HUES48 (cell line): Measurements from ENCODE around the gene TRABD2B.

Experiments used
- H3K27ac ChIP-seq: one replicate; pipeline ENCODE4 v1.7.0; 2013; ENCODE audit warnings: low read depth, low read length, inconsistent platforms
- H3K27me3 ChIP-seq: 2 replicates; pipeline ENCODE4 v1.6.1; 2013; ENCODE audit warnings: mild to moderate bottlenecking, low read length; ENCODE audit not compliant: control insufficient read depth, insufficient read depth
- H3K36me3 ChIP-seq: 2 replicates; pipeline ENCODE4 v1.6.1; 2013; ENCODE audit warnings: low read length; ENCODE audit not compliant: control insufficient read depth, insufficient read depth
- H3K4me1 ChIP-seq: 2 replicates; pipeline ENCODE4 v1.6.1; 2013; ENCODE audit warnings: mild to moderate bottlenecking, low read length; ENCODE audit not compliant: control insufficient read depth, insufficient read depth
- H3K4me3 ChIP-seq: 2 replicates; pipeline ENCODE4 v1.5.1; 2013; ENCODE audit warnings: mild to moderate bottlenecking, low read depth, low read length
- H3K9ac ChIP-seq: 2 replicates; pipeline ENCODE4 v1.6.1; 2013; ENCODE audit warnings: mild to moderate bottlenecking, low read depth, low read length, moderate library complexity
- H3K9me3 ChIP-seq: 2 replicates; pipeline ENCODE4 v1.6.1; 2013; ENCODE audit warnings: low read length; ENCODE audit not compliant: control insufficient read depth, insufficient read depth

Gene TRABD2B

DNA sequence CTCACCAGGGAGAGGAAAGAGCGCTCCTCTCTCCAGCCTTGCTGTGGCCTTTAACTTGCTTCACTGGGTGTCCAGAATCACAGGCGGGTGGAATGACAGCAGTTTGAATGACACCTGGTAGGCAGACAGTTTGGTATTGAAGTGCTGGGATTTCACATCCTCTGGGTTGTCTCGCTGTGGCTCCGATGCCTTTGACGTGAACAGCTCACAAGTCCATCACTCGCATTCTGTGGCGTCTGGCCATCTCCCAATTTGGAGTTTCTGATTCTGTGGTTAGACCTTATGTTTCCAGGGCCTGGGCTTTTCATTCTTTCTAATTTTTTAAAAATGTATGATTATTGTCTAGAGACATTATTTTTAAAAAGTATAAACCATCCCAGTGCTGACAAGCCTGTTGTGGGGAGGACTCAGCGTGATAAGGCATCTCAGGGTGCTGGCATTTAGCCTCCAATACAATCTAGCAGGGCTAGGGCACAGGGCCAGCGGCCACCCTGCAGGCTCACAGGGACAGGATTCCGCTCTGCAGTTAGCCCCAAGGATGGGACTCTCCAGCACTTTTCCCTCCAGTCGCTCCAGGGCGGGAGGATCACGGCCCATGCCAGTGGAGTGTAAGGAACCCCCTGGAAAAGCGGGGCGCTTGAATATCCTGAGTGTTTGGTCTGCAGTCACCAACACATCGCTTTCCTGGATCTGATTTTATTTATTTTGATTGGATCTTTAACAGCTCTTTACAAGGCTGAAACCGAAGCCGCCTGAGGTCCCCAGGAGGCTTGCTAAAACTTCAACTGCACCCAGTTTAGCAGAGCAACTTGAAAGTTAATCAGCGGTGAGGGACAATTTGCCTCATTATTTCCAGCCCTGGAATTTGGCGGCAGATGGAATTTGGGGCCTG lies 178.3 kb downstream of the TRABD2B start:
- H3K27ac ChIP-seq, result no peak overlapping the region

DNA sequence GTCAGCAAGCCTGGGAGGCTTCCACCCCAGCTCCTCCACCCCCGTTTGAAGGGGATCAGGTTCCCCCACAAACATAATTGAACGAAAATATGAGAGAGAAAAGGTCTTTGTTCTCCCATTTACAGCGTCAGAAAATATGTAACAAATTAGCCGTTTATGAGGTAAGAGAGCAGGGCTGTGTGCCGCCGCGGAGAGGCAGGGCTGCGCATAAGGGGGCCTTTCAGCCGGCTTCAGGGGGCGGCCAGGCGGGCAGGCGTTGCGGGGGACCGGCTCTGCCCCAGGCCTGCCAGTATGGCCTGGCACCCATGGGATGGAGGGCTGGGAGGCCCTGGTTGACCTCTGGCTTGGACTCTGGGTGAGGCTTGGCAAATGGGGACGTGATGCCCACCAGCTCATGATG lies 179.3 kb downstream of the TRABD2B start:
- no peaks in the 10 kb centered on the region for H3K36me3 ChIP-seq
- H3K27ac ChIP-seq, result no peak overlapping the region
- H3K9ac ChIP-seq, result no peak overlapping the region
- no peak overlapping the region for H3K4me3 ChIP-seq
- no peaks in the 10 kb centered on the region for H3K9me3 ChIP-seq
- H3K27me3 ChIP-seq, result no peaks in the 10 kb centered on the region
- H3K4me1 ChIP-seq, result 0 out of 2 replicates have a peak, but pooled peaks cover 3% of the 10 kb centered on the region

More for the DNA sequence above, 178.3 kb downstream of the TRABD2B start:
- Histone ChIP-seq H3K9me3 (no peaks in the 10 kb centered on the region), H3K4me1 (0 out of 2 replicates have a peak, but pooled peaks cover 3% of the 10 kb centered on the region), H3K9ac (no peak overlapping the region), H3K27me3 (no peaks in the 10 kb centered on the region), H3K36me3 (no peaks in the 10 kb centered on the region), H3K4me3 (no peak overlapping the region)

DNA sequence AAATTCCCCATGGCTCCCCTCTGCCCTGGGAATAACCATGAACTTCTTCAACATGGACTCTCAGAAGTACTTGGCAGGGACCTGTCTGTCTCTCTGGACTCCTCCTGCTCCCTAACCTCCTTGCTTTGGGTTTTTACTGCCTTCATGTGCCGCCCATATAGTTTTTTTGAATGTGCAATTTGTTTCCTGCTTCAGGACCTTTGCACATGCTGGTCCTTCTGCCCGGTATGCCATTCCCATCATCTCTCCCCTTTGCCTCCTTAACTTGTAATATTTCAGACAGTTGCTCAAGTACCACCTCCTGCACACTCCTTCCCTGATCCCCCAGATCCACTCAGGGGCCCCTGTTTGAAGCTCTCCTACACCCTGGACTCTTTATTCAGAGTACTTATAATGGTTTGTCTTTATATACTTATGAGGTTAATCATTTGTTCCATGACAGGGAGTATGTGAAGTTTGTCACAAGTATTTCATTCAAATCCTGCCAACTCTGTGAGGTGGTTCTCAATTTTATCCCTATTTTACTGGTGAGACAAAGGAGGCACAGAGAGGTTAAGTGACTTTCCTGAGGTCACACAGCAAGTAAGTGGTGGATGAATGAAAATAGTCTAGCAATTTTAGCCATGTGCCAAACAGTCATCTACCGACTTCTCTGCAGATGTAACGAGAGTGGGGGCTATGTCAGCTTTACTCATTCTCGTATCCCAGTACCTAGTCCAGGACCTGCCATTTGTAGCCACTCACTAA lies 180.7 kb downstream of the TRABD2B start:
- Histone ChIP-seq H3K9me3 (no peaks in the 10 kb centered on the region), H3K4me3 (no peak overlapping the region), H3K4me1 (no peaks in the 10 kb centered on the region), H3K9ac (no peak overlapping the region), H3K36me3 (no peaks in the 10 kb centered on the region), H3K27me3 (no peaks in the 10 kb centered on the region), H3K27ac (no peak overlapping the region)

DNA sequence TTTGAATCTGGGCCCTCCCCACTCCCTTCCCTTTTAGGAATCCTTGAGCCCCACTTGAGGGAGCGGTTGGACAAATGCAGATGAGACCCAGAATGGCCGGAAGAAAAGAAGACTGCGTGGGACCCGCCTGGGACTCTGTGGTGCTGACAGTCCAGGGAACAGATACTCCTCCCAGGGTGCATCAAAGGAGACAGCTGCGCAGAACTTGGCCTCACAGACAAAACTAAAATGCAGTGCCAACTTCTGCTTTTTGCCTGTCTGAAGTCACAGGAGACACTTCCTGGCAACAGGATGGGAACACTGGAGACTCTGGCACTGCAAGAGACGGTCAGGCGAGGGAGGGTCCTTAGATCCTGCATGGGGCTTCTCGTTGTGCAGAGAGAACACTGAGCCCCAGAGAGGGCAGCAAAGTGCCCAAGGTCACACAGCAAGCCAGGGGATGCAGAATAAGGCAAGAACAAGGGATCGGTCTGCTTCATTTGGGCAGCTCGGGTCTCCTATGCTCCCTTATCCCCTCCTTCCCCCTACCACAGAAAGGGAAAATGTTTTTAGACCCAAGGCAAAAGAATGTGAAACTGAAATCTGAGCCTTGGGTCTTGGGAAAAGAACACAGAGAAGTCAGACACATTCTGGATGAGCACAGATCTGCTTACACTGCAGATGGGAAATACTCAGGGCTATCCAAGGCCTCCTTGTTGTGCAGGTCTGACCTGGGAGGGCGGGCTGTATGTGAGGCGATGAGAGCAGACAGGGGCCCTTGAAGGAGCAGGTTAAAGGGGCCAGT lies 182.4 kb downstream of the TRABD2B start:
- Histone ChIP-seq H3K4me3 (no peak overlapping the region), H3K4me1 (no peaks in the 10 kb centered on the region), H3K27me3 (no peaks in the 10 kb centered on the region), H3K27ac (no peak overlapping the region), H3K36me3 (no peaks in the 10 kb centered on the region), H3K9me3 (no peaks in the 10 kb centered on the region), H3K9ac (no peak overlapping the region)

DNA sequence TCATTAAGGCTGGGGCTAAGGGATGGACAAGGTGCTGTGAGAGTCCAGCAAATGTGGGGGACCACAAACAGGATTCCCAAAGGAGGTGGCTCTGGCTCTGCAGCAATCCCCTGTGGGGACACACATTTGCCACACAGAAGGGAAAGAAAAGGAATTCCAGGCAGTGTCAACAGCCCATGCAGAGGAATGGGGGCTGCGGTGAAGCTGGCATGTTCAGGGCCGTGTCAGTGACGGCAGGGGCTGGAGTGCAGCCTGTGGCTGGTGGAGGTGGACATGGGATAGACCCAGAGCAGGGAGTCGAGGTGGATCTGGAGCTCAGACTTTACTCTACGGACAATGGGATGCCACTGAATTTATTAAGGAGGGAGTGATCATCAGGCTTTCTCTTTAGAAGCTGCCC lies 183.2 kb downstream of the TRABD2B start:
- no peaks in the 10 kb centered on the region for H3K4me1 ChIP-seq
- H3K9me3 ChIP-seq, result no peaks in the 10 kb centered on the region
- H3K27ac ChIP-seq, result no peak overlapping the region
- no peak overlapping the region for H3K9ac ChIP-seq
- H3K4me3 ChIP-seq, result no peak overlapping the region
- H3K36me3 ChIP-seq, result no peaks in the 10 kb centered on the region
- H3K27me3 ChIP-seq, result no peaks in the 10 kb centered on the region

DNA sequence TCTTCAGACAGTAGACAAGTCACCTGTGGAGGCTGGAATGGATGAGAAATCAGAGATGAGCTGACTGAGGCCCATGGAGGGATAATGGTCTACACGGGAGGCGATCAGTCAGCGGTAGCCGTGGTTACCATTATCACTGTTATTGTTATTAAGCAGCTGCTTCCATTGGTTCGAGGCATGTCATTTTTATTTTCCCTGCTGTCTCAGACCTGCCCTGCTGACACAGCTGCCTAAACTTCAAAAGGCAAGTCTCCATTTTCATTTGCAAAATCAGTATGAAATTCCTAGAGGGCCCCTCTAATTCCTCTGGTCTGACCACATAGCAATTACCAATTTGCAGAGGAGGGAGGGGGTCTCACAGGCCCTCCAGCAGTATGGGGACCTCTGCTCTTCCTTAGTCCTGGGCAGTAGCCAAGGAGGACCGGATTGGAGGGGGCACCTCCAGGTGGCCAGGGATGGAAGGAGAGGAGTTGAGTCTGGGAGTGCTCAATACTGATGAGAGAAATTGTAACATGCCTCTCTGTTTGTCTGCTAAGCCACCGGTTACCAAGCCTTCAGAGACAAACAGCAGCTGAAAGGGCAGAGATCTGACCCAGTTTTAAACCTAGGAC lies 184.2 kb downstream of the TRABD2B start:
- no peaks in the 10 kb centered on the region for H3K9me3 ChIP-seq
- H3K27me3 ChIP-seq, result no peaks in the 10 kb centered on the region
- no peaks in the 10 kb centered on the region for H3K36me3 ChIP-seq
- H3K4me1 ChIP-seq, result no peaks in the 10 kb centered on the region
- H3K27ac ChIP-seq, result no peak overlapping the region
- H3K4me3 ChIP-seq, result no peak overlapping the region
- no peak overlapping the region for H3K9ac ChIP-seq

DNA sequence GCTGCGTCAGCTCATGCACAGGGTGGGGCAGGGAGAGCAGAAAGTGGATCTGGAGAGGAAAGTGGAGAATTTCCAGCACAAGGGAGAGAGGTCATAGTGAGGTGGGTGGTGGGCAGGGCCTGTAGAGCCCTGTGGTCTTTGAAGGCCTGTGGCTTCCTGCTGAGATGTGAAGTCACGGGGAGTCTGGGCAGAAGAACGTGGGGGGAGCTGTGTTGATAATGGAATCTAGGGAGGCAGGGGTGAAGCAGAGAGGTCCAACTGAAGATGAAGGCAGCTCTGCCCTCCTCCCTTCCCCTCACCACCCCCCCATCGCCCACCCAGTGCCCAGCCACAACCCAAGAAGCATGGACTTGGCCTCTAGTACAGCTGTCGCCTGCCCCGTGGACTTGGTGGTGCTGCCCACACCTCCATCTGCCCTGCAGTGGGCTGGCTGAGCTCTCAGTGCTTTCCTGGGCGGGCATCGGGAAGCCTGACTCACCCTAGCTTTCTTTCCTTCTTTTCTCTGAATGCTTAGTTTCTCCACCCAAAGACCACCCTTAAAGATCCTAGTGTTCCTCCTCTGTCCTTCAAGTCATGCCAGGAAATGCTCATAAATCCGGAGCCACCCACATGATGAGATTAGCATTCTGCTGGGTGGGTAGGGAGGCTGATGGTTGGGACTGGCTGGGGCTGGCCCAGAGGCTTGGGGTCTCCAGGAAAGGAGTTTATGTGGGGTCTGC lies 186.1 kb downstream of the TRABD2B start:
- Histone ChIP-seq H3K36me3 (no peaks in the 10 kb centered on the region), H3K4me1 (no peaks in the 10 kb centered on the region), H3K27me3 (no peaks in the 10 kb centered on the region), H3K27ac (no peak overlapping the region), H3K9ac (no peak overlapping the region), H3K4me3 (no peak overlapping the region), H3K9me3 (no peaks in the 10 kb centered on the region)

DNA sequence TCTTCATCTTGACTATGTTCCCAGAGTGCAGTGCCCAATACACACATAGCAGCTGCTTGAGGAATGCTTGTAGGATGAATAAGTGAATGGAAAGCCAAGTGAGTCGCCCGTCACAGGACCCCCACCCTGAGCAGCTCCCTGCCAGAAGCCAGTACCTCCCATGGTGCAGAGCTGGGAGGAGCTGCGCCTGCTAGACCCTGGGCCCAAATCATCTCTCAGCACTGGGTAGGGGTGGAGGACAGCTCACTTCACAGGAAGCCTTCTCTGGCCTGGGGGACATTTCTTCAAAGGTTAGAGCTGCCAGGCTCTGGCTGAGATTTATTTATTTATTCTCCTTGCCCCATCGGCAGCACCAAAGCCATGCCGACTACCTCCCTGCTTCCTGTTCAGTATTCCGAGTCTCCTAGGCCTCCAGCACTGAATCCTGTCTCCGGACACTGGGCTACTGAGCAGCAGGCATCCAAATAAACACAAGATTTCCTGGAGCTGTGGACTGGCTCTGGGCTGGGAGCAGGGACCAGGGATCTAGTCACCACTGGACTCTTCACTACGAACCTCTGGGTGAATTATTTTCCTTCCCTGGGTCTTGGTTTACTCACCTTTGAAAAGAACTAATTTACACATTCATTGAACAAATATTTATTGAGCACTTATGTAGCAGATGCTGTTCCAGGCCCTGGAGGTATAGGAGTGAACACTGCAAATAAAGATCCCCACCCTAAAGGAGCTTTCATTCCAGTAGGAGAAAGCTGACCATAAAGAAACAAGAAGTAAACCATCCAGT lies 187.7 kb downstream of the TRABD2B start:
- H3K4me3 ChIP-seq, result no peak overlapping the region

DNA sequence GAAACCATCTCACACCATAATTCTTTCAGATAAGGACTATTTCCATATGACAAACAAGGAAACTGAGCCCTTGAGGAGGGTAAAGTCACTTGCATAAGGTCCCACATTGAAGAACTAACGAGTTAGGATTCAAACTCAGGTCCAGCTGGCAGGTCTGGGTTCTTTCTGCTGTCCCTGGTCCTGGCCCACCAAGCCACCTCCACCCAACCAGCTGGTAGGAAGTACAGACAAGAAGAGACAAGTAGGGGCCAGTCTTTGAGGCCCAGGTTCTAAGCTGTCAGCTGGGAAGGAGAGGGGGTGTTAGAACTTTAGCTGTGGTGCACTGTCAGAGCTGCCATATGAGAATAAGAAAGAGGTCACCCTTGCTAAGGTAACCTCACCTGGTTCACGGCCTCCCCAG lies 188.6 kb downstream of the TRABD2B start:
- Histone ChIP-seq H3K4me3 (no peak overlapping the region), H3K9me3 (no peaks in the 10 kb centered on the region), H3K4me1 (no peaks in the 10 kb centered on the region), H3K9ac (no peak overlapping the region), H3K36me3 (no peaks in the 10 kb centered on the region), H3K27ac (no peak overlapping the region), H3K27me3 (no peaks in the 10 kb centered on the region)

More for the DNA sequence above, 187.7 kb downstream of the TRABD2B start:
- Histone ChIP-seq H3K9me3 (no peaks in the 10 kb centered on the region), H3K36me3 (no peaks in the 10 kb centered on the region), H3K27ac (no peak overlapping the region), H3K27me3 (no peaks in the 10 kb centered on the region), H3K9ac (no peak overlapping the region), H3K4me1 (no peaks in the 10 kb centered on the region)
